GM18499 (cell line): ENCODE results near the gene HSPBP1.

Experiments
- ATAC-seq: cut with Tn5 transposase; IDR thresholded peaks from one replicate; pipeline ENCODE4 v1.9.1; 2021; ENCODE audit warnings: moderate number of reproducible peaks; ENCODE audit not compliant: insufficient read depth, unreplicated experiment

The HSPBP1 gene

GRCh38 chr19:55305491-55305890, 25.6 kb upstream of the HSPBP1 start:
- no peak for ATAC-seq

DNA sequence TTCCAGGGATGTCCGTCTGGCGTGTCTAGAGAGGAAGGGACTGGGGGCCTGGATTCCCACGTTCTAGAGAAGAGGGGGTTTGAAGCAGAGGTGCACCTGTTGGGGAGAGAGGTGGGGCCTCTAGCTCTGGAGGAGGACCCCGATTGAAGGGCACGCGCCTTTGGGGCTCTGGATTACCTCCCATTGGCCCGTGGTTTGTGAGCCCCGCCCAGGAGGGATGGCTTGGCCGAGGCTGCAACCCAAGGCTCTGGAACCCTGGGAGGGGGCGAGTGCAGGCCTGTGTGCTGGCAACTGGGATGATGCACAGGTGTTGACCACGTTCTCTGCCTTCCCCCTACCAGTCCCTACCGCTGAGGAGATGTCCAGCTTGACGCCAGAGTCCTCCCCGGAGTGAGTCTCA, 25.1 kb upstream of the HSPBP1 start:
- ATAC-seq: no peak

DNA sequence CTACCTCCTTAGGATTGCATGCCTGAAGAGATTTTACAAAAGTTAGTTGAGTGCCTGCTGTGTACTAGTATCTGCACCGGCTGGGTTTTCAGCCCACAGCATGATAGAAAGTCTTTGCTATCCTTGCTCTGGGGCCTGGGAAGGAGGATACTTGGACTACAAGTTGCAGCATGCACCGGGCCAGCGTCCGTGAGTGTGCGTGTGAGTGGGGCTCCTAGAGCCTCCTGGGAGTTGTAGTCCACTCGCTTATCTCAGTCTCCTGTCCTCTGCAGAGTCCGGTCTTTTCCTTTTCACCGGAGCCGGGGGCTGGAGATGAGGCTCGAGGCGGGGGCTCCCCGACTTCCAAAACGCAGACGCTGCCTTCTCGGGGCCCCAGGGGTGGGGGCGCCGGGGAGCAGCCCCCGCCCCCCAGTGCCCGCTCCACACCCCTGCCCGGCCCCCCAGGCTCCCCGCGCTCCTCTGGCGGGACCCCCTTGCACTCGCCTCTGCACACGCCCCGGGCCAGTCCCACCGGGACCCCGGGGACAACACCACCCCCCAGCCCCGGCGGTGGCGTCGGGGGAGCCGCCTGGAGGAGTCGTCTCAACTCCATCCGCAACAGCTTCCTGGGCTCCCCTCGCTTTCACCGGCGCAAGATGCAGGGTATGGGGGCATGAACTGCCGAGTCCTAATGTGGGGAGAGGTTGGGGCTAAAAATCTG, 24.5 kb upstream of the HSPBP1 start:
- ATAC-seq: no peak

DNA sequence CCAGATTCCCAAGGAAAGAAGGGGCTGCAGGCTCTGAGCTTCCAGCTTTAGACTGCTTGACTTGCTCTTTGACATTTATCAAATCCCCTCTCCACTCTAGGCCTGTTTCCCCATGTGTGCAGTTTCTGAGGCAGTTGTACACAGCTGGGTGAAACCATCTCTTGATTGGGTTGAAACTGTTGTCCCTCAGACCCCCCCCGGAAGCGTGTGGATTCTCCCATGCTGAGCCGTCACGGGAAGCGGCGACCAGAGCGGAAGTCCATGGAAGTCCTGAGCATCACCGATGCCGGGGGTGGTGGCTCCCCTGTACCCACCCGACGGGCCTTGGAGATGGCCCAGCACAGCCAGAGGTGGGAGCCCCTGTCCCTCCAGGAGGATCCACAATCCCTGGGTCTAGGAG, 23.6 kb upstream of the HSPBP1 start:
- no peak for ATAC-seq

- no peak for ATAC-seq
Observed at GRCh38 chr19:55302318-55302703, 22.4 kb upstream of the HSPBP1 start.

DNA sequence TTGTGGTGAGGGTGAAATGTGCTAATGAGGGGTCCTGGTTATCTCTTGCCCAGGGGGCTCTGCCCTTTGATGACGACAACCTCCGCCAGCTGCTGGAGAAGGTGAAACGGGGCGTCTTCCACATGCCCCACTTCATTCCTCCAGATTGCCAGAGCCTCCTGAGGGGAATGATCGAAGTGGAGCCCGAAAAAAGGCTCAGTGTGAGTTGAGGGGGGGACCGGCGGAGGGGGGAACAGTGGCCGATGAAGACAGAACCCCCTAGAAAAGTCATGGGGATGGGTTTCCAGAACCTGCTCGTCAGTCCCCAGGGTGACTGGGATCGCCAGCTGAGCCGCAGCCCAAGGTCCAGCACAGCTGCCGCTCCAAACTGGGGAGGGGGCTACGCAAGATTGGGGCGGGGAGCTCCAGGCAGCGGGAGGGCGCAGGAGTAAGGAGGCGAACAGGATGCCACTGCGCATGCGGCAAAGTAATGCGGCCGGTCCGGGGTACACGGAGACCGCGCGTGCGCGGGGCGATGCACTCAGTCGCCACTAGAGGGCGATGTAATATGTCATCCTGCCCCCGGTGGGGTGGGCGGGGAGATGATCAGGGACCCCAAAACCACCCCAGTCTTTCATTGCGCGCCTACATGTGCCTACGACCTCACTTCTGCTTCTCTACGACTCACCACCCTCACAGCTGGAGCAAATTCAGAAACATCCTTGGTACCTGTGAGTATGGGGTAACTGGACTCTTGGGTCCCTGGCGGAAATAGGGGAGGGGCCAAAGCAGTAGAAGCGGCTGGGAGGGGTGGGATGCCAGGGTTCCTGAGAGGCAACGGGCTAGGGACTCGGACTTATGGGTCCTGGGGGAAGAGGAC, 21.8 kb upstream of the HSPBP1 start:
- ATAC-seq: no peak

DNA sequence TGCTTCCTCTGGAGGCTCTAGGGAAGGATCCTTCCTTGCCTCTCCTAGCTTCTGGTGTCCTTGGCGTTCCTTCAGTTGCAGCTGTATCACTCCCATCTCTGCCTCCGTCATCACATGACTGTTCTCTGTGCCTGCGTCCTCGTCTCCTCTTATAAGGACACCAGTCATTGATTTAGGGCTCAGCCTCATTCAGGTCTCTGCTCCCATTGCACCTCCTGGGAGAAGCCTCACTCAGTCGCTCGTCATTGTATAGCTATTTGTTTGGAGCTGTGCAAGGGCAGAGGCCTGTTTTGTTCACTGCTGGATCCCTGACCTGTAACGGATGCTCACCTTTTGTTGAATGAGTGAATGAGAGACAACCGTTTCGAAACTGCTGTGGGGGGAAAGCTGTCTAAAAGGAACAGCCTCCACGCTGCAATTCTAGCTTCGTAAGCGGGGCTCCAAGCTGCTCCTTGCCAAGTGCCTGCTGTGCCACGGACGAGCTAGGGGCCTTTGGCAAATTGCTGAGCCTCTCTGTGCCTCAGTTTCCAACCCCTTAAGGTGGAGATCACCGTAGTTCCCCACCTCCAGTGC, 21.1 kb upstream of the HSPBP1 start:
- no peak for ATAC-seq

DNA sequence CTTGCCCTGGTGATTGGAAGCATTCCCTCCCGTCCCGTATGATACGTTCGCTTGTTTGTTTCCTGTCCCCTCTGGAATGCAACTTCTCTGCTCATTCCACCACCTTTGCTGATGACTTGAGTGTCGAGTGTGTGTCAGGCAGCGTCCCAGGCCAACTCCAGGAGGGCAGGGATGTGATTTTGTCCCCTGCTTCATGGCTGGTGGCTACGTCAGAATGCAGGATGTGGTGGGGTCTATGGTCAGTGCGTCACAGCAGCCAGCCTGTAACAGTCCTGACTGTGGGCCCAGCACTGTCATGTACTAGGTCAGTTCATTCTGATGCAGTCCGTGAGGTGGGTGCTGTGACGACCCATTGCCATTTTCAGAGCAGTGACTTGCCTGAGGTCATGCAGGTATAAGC, 20.1 kb upstream of the HSPBP1 start:
- ATAC-seq: no peak

- no peak for ATAC-seq
Observed at GRCh38 chr19:55297267-55297666, 17.4 kb upstream of the HSPBP1 start.

- ATAC-seq: no peak
Observed at GRCh38 chr19:55289117-55289796, 9.3 kb upstream of the HSPBP1 start.

DNA sequence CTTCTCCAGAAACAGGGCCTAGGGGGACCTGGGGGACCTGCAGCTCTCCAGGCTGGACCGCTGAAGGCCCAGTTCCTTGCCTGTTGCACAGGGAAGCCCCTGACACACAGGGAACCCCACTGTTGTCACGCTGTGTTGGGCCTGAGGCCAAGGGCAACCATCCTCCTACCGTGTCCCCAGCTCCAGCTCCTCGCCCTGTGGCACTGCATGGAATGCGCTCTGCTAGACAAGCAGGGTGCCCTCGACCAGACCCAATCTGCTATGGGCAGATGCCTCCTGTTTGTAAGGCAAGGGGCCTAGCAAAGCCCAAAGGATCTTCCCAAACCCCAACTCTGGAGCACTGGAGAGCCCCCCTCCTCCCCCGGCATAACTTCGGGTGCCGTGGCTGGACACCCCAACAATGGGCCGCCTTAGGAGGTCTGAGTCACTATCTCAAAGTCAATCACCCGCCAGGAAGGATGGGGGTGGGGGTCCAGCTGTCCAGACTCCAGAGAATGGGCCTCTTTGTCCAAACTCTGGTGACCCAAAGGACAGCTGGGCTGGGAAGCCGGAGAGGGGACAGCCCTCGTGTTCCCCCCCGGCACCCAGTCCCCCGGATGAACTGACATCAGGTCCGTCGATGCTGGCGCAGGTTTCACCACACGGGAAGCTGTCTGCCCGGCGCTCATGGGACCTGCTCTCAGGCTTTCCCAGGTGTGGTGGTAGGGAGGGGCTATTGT, 7.6 kb upstream of the HSPBP1 start:
- ATAC-seq: no peak

- no peak for ATAC-seq
Observed at GRCh38 chr19:55285229-55285890, 5.5 kb upstream of the HSPBP1 start.

GRCh38 chr19:55284405-55285058, 4.6 kb upstream of the HSPBP1 start:
- ATAC-seq: no peak

DNA sequence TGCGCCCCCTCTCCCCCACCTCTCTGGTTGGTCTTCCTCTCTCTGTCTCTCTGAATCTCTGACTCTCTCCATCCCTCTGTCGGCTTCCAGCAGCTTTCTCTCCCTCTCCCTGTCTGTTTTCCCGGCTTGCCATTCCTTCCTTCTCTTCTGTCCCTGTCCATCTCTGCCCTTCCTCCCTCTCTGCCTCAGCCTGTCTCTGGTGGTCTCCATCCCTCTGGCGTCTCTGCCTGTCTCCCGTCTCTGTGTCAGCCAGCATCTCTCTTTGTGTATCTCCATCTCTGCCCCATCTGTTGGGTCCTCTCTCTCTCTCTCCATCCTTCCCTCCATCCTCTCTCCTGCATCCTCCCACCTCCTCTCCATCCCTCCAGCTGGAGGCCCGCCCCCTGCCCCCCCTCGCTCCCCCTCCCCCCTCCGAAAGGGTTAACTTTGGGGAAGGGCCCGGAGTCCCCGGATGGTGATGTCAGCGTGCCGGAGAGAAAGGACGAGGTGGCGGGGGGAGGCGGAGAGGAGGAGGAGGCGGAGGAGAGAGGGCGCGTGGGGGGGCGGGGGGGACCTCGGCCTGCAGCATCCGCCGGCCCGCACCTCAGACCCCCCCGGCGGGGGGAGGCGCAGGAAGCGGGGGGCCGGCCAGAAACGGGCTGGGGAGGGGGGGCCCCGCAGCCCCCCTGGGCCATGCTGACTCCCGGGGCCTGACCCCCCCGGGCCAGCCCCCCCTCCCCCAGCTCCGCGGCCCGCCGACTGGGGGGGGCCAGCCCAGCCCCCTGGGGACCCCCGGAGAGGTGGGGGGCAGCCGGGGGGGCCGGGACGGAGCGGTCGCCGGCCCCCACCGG, 3.9 kb upstream of the HSPBP1 start, which contains the start of gene BRSK1:
TSS of gene BRSK1 (plus strand) at position 450 of the 830 bp plus-strand sequence. CDS start 446 bp downstream, outside the sequence.
- no peak for ATAC-seq

DNA sequence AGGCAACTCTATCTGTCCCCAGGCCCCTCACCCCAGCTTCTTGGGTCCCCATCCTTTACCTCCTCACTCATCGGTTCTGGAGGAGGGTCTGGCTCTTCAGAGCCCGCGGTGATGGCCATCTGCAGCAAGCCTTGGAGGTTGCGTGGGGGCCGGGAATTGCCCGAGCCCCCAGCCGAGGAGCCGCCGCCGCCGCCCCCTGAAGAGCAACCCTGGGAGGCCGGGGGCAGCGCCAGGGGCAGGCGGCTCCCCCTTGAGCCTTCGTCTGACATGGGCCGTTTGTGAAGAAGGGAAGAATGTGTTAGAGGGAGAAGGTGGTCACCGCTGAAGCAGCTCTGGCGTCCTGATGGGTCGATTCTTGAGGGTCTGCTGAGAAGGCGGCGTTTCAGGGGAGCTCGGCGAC, 570 bp downstream of the HSPBP1 start:
- no peak for ATAC-seq

DNA sequence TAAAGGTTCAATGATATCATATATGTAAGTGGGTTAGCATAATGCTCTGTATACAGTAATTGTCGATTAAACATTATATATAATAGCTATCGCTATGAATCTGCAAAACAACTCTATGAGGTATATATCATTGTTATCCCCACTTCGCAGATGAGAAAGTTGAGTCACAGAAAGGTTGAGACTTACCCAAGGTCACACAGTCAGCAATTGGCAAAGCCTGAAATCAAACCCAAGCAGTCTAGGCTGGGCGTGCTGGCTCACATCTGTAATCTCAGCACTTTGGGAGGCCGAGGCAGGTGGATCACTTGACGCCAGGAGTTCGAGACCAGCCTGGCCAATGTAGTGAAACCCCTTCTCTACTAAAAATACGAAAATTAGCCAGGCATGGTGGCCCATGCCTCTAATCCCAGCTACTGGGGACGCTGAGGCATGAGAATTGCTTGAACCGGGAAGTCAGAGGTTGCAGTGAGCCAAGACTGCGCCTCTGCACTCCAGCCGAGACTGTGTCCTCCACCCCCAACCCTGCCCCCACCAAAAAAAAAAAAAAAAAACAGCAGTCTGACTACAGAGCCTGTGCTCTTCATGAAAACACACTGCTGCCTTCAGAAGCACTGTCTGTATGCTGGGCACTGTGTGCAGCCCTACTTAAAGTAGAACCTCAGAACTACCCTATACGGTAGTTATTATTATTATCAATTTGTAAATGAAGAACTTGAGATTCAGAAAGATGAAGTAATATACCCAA, 1.3 kb downstream of the HSPBP1 start:
- ATAC-seq: no peak

- ATAC-seq: no peak
Observed at GRCh38 chr19:55277494-55277893, 2.4 kb downstream of the HSPBP1 start.
